ENCODE results near the gene TMEFF1. TPM values are rescaled to one million over a fixed set of nuclear protein-coding genes. Genes with fewer than 3 reads are reported as not detected.
"Not testable (repeated sequence)": the region's sequence is repeated elsewhere in the genome, so short reads cannot be mapped to it uniquely, and the experiment has no call there.

The TMEFF1 gene
- total RNA-seq, 2 donors from 2014 or later = 0.19 to 0.50 TPM

DNA sequence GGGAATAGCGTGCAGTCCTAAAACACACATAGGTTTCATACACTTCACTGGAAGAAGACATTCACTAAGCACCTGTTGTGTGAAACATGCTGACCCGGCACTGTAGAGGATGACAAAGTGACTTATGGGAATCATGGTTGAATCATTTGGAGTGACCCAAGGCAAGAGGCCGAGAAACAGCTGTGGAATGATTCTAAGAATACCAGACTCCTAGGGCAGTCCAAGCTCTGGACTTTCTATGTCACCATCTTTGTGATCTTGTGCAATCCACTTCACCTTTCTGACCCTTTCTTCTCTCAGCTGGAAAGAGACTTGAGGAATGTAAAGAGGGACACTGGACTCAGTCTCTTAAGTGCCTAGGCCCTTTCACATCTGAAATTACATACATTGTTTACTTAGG, 32.9 kb upstream of the TMEFF1 start:
- Mint-ChIP-seq H3K27ac (no peak overlapping the region), H3K9me3 (no peaks in the 10 kb centered on the region), H3K4me3 (no peak overlapping the region), H3K36me3 (ENCODE audit: insufficient read depth in 2 of 2) (no peaks in the 10 kb centered on the region), H3K4me1 (ENCODE audit: low read depth) (no peaks in the 10 kb centered on the region), H3K27me3 (ENCODE audit: low read depth) (no peaks in the 10 kb centered on the region)
- DNase-seq (no peak), ATAC-seq (replicated peaks in 1 of 2) (no peak)

- not testable (repeated sequence) for H3K4me3 Mint-ChIP-seq; ATAC-seq (replicated peaks in 1 of 2); H3K4me1 Mint-ChIP-seq (ENCODE audit: low read depth); H3K27me3 Mint-ChIP-seq (ENCODE audit: low read depth); H3K27ac Mint-ChIP-seq; H3K9me3 Mint-ChIP-seq; H3K36me3 Mint-ChIP-seq (ENCODE audit: insufficient read depth in 2 of 2); DNase-seq
Observed at GRCh38 chr9:100440487-100440886, 32.5 kb upstream of the TMEFF1 start.

GRCh38 chr9:100441911-100442361, 31.0 kb upstream of the TMEFF1 start:
- ATAC-seq (replicated peaks in 1 of 2) (no peak), DNase-seq (no peak)
- Mint-ChIP-seq H3K27me3 (ENCODE audit: low read depth) (no peaks in the 10 kb centered on the region), H3K27ac (no peak overlapping the region), H3K9me3 (no peaks in the 10 kb centered on the region), H3K4me1 (ENCODE audit: low read depth) (no peaks in the 10 kb centered on the region), H3K36me3 (ENCODE audit: insufficient read depth in 2 of 2) (peaks cover 0 to 2% of the 10 kb centered on the region in 2 donors), H3K4me3 (no peak overlapping the region)

- Mint-ChIP-seq H3K27me3 (ENCODE audit: low read depth) (no peaks in the 10 kb centered on the region), H3K27ac (no peak overlapping the region), H3K9me3 (no peaks in the 10 kb centered on the region), H3K36me3 (ENCODE audit: insufficient read depth in 2 of 2) (peaks cover 0 to 2% of the 10 kb centered on the region in 2 donors), H3K4me3 (no peak overlapping the region), H3K4me1 (ENCODE audit: low read depth) (peaks cover under 1% of the 10 kb centered on the region)
- DNase-seq (no peak), ATAC-seq (replicated peaks in 1 of 2) (no peak)
Observed at GRCh38 chr9:100443781-100444768, 28.9 kb upstream of the TMEFF1 start.

- H3K27ac Mint-ChIP-seq = no peak overlapping the region
Observed at GRCh38 chr9:100445161-100445902, 27.6 kb upstream of the TMEFF1 start.

DNA sequence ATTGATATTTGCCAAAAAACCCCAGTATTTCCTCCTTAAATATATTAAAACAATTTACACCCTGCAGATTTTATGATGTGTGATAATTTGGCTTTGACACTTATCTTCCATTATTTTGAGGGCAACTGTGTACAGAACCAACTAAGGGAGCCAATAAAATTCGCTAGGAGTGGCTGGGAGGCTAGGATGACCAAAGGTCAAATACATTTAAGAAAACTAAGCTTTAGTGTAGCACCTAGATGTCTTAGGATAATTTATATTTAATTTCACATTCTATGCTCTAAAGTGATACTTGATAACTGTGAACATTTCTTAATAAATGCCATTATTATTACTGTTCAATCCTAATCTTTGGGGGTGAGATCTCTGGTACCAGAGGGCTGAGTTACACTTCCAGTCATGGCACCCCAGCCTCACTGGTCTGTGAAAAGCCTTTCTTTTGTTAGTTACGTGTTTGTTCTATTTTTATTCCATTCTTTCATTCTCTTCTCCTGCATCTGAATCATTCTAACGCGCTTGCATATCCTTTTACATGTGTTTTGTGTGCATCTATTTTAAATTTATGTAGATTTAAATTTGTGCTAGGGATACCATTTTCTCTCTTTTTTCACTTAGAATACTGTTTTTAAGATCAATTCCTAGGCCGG, 26.9 kb upstream of the TMEFF1 start:
- no peak overlapping the region for H3K4me3 Mint-ChIP-seq
- H3K9me3 Mint-ChIP-seq = no peaks in the 10 kb centered on the region
- no peak overlapping the region for H3K27ac Mint-ChIP-seq
- H3K27me3 Mint-ChIP-seq (ENCODE audit: low read depth) = no peaks in the 10 kb centered on the region
- no peak for ATAC-seq (replicated peaks in 1 of 2)
- peaks cover 8% of the 10 kb centered on the region for H3K4me1 Mint-ChIP-seq (ENCODE audit: low read depth)
- DNase-seq = no peak
- peaks cover 5 to 6% of the 10 kb centered on the region in 2 donors for H3K36me3 Mint-ChIP-seq (ENCODE audit: insufficient read depth in 2 of 2)

More at GRCh38 chr9:100445161-100445902, 27.6 kb upstream of the TMEFF1 start:
- H3K9me3 Mint-ChIP-seq = no peaks in the 10 kb centered on the region
- H3K36me3 Mint-ChIP-seq (ENCODE audit: insufficient read depth in 2 of 2) = peaks cover 2 to 3% of the 10 kb centered on the region in 2 donors
- no peak for DNase-seq
- H3K27me3 Mint-ChIP-seq (ENCODE audit: low read depth) = no peaks in the 10 kb centered on the region
- ATAC-seq (replicated peaks in 1 of 2) = no peak
- H3K4me1 Mint-ChIP-seq (ENCODE audit: low read depth) = peaks cover 8% of the 10 kb centered on the region
- no peak overlapping the region for H3K4me3 Mint-ChIP-seq

GRCh38 chr9:100447041-100447440, 25.9 kb upstream of the TMEFF1 start:
- Mint-ChIP-seq H3K4me1 (ENCODE audit: low read depth) (peaks cover 8% of the 10 kb centered on the region), H3K36me3 (ENCODE audit: insufficient read depth in 2 of 2) (peaks cover 5 to 6% of the 10 kb centered on the region in 2 donors), H3K27ac (no peak overlapping the region), H3K9me3 (no peaks in the 10 kb centered on the region), H3K4me3 (no peak overlapping the region), H3K27me3 (ENCODE audit: low read depth) (no peaks in the 10 kb centered on the region)
- no peak for ATAC-seq (replicated peaks in 1 of 2)
- DNase-seq = no peak

DNA sequence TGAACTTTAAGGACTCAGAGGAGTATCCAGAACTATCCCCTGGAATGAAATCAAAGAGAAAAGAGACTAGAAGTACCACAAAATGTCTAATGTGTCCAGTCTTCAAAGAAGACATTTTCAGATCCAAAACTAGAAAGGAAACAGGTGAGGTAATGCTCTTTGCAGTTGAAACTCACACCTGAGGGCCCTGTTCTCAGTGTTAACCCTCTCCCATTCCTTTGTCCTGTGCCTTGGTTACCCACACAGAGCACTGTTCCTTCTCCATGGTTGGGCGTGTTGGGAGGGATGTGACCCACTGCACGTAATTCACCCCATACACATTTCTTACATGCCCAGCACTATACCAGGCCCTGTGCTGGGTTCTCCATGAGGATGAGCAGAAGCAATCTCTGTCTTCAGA, 24.7 kb upstream of the TMEFF1 start:
- no peaks in the 10 kb centered on the region for H3K27me3 Mint-ChIP-seq (ENCODE audit: low read depth)
- no peak for ATAC-seq (replicated peaks in 1 of 2)
- no peak overlapping the region for H3K4me3 Mint-ChIP-seq
- no peaks in the 10 kb centered on the region for H3K9me3 Mint-ChIP-seq
- peaks cover 6 to 7% of the 10 kb centered on the region in 2 donors for H3K36me3 Mint-ChIP-seq (ENCODE audit: insufficient read depth in 2 of 2)
- no peak overlapping the region for H3K27ac Mint-ChIP-seq
- no peak for DNase-seq
- H3K4me1 Mint-ChIP-seq (ENCODE audit: low read depth) = peaks cover 8% of the 10 kb centered on the region

DNA sequence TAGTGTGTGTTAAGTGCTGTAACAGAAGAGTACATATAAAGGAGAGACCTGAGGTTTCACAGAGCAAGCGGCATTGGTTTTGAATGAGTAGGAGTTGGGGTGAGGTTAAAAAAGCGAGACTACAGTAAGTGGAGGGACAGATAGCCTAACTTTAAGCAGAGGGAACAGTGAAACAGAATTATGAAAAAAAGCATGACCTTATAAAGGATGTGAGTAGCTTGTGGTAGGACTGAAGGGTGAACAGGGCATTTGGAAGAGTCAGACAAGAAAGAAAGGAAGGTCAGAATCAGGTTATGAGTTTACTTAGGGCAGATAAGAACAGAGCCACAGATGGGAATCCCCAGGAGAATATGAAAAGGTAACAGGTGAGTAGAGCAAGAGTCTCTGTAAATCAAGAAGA, 23.5 kb upstream of the TMEFF1 start:
- Mint-ChIP-seq H3K36me3 (ENCODE audit: insufficient read depth in 2 of 2) (peaks cover 8 to 9% of the 10 kb centered on the region in 2 donors), H3K27ac (no peak overlapping the region), H3K4me1 (ENCODE audit: low read depth) (peaks cover 8% of the 10 kb centered on the region), H3K4me3 (no peak overlapping the region), H3K27me3 (ENCODE audit: low read depth) (no peaks in the 10 kb centered on the region), H3K9me3 (no peaks in the 10 kb centered on the region)
- ATAC-seq (replicated peaks in 1 of 2) (peak; percentile 76 to 95), DNase-seq (no peak)

DNA sequence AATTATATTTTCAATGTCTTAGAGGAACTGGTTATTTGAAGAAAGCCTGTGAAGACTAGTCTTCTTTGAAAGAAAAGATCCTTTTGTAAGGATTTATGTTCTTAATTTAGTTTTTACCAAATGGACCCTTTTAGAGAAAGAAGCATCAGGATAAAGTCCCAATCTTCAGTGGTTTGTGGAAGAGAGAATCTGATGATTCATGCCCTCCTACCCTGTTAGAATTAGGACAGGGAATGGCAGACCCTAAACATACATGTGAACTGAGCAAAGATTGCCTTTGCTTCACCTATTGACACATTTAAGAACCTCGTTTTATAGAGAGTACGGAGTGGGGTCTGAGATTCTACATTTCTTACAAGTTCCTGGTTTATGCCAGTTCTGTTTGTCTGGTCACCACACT, 20.1 kb upstream of the TMEFF1 start:
- Mint-ChIP-seq H3K4me1 (ENCODE audit: low read depth) (peaks cover 8% of the 10 kb centered on the region), H3K27me3 (ENCODE audit: low read depth) (no peaks in the 10 kb centered on the region)
- no peak for ATAC-seq (replicated peaks in 1 of 2)

GRCh38 chr9:100455470-100455869, 17.5 kb upstream of the TMEFF1 start:
- Mint-ChIP-seq H3K27ac (no peak overlapping the region), H3K4me3 (no peak overlapping the region)

More for the DNA sequence above, 20.1 kb upstream of the TMEFF1 start:
- Mint-ChIP-seq H3K27ac (no peak overlapping the region), H3K4me3 (no peak overlapping the region), H3K9me3 (no peaks in the 10 kb centered on the region), H3K36me3 (ENCODE audit: insufficient read depth in 2 of 2) (peaks cover 7 to 8% of the 10 kb centered on the region in 2 donors)
- DNase-seq = no peak

DNA sequence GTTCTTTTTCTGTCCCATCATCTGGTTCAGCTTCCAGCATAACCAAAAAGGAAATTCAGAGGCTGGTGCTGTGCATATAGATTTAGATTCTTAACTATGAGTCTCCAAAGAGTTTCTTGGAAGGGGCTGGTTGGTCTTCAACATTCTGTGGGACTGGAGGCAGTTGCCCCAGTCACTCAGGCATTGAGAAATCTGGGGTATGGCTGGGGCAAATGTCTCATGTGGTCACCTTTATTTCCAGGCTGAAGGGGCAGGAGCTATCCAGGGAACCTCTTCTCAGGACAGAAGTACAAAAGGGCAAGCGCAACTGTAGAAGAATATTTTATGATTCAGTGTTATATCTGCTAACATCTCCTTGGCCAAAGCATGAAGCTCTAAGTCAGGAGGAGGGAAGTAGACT, 15.4 kb upstream of the TMEFF1 start:
- no peak for ATAC-seq (replicated peaks in 1 of 2)
- H3K9me3 Mint-ChIP-seq = no peaks in the 10 kb centered on the region
- H3K4me3 Mint-ChIP-seq = no peak overlapping the region
- H3K36me3 Mint-ChIP-seq (ENCODE audit: insufficient read depth in 2 of 2) = peaks cover 2% of the 10 kb centered on the region in 2 donors
- H3K27ac Mint-ChIP-seq = no peak overlapping the region
- no peaks in the 10 kb centered on the region for H3K4me1 Mint-ChIP-seq (ENCODE audit: low read depth)
- DNase-seq = no peak
- H3K27me3 Mint-ChIP-seq (ENCODE audit: low read depth) = no peaks in the 10 kb centered on the region

More at GRCh38 chr9:100455470-100455869, 17.5 kb upstream of the TMEFF1 start:
- Mint-ChIP-seq H3K27me3 (ENCODE audit: low read depth) (no peaks in the 10 kb centered on the region), H3K4me1 (ENCODE audit: low read depth) (no peaks in the 10 kb centered on the region), H3K36me3 (ENCODE audit: insufficient read depth in 2 of 2) (peaks cover 4 to 6% of the 10 kb centered on the region in 2 donors), H3K9me3 (no peaks in the 10 kb centered on the region)
- no peak for ATAC-seq (replicated peaks in 1 of 2)
- DNase-seq = no peak

- Mint-ChIP-seq H3K4me1 (ENCODE audit: low read depth) (no peaks in the 10 kb centered on the region), H3K27ac (no peak overlapping the region), H3K9me3 (no peaks in the 10 kb centered on the region), H3K36me3 (ENCODE audit: insufficient read depth in 2 of 2) (no peaks in the 10 kb centered on the region), H3K27me3 (ENCODE audit: low read depth) (no peaks in the 10 kb centered on the region), H3K4me3 (no peak overlapping the region)
- DNase-seq (no peak), ATAC-seq (replicated peaks in 1 of 2) (no peak)
Observed at GRCh38 chr9:100459963-100460362, 13.0 kb upstream of the TMEFF1 start.
